GM19438 (cell line): ENCODE results near the gene SHISA2.

Source experiments
- ATAC-seq: cut with Tn5 transposase; IDR thresholded peaks from one replicate; pipeline ENCODE4 v1.9.1; 2021; ENCODE audit warnings: low read depth; ENCODE audit not compliant: unreplicated experiment

The SHISA2 gene

DNA sequence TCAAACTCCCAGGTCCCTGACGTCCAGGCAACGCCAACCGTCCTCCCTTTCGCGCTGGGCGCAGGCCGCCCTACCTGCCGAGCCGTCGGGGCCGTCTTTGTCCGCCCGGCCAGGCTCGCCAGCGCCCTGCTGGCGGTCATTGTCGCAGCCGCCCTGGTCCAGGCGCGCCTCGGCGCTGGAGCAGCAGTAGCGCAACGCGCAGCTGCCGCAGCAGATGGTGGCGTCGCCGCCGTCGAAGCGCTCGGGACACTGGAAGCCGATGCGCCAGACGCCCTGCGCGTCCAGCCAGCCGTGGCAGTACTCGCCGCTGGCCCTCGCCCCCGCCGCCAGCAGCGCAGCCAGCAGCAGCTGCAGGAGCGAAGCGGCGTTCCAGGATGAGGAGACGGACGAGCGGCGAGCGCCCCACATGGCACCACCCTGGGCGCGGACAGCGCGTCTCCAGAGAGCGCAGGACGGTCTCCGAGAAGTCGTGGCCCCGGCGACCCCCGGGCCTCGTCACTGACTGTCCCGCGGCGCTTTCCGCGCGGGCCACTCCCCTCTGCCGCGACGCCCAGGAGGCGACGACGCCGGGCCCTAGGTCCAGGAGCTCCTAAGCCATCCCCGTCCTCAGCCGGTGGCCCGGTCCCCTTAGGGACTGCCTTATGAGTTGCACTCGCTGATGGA, 1.1 kb downstream of the SHISA2 start:
- ATAC-seq, result no peak

DNA sequence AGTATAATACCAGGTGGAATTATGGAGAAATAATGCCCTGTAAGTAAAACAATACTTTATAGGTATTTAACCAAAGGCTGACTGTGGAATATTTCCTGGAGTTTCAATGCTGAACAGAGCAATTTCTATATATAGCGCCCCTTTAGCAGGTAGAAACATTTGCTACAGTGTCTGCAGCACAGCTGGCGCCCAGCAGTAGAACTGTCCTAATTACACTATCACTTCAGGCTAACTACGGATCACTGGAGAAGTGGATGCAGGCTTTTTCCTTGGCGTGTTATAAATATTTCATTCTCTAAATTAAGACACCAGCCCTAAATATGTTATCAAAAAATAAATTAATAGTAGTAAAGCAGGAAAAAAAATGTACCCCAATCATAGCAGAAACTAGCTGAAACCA, 3.1 kb downstream of the SHISA2 start:
- no peak for ATAC-seq

DNA sequence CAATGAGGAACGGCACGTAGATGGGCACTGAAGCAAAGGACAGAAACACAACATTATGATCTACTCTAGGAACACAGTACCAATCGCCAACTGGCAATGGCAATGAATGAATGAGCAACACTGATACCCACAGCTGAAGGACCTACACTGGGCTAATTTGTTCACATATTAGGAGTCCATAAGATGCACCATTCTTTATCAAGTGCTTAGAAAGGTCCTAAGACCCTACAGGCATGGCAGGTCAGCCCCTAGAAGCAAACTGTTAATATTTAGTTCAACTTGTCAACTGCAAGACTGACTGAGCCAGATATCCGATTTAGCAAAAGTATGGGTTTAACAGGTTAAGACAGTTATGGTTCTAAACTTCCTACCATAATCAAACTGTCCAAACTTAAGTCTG, 4.8 kb downstream of the SHISA2 start:
- ATAC-seq, result no peak

GRCh38 chr13:26046639-26047038, 5.2 kb downstream of the SHISA2 start:
- ATAC-seq, result no peak

DNA sequence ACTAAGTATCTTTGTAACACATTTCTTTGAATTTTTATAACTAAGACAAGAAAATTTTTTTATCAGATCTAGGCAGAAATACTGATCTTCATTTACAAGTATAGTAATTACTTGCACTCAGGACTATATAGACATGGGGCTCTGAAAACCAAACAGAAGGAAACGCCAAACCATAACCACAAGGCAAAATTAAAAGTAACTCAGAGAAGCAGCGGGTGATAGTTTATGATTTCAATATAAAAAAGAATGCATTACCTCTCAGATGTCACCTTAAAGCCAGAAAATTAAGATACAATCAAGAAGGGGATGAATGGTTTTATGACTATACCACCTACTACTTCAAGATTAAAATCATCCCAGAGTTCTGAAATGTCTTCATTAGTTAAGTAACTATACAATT, 6.7 kb downstream of the SHISA2 start:
- no peak for ATAC-seq

DNA sequence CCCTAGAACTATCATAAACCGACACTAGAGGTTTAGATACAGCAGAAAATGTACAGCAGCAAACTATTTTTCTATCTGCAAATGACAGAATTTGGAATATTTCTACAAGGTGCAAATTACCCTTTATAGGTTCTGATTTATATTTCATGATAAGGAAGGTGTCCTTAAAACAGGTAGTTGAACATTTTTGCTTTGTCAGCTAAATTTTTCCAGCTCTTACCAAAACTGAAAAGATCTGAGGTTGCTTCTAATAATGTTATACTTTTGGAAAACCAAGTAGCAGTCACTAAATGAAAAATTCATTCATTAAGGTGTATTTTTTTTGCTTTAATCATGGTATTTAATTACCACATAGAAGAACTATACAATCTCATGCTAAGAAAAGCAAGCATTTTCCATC, 9.0 kb downstream of the SHISA2 start:
- no peak for ATAC-seq

DNA sequence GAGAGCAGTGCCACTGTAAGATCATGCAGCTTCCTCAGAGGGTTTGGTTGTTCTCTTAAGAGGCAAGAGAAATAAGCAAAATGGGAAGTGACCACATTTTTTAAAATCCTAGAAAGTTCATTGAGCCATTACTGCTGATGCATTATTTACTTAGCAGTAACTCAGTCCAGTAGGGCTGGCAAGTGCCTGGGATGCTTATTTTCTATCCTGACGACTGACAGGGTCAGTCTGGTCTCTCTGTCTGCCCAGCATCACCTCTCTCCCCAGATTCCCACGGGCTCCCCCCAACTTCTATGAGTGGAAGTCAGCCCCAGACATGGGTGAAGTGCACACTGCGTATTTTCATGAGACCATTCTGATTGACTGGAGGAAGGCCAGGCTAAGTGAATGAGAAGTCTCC, 10.4 kb downstream of the SHISA2 start:
- no peak for ATAC-seq

- ATAC-seq, result no peak
These were observed 12.8 kb downstream of the SHISA2 start for GRCh38 chr13:26038931-26039475.

GRCh38 chr13:26037302-26037701, 14.5 kb downstream of the SHISA2 start:
- ATAC-seq, result no peak

- ATAC-seq, result no peak
These were observed 15.4 kb downstream of the SHISA2 start for GRCh38 chr13:26036383-26036782.

GRCh38 chr13:26034018-26034417, 17.8 kb downstream of the SHISA2 start:
- no peak for ATAC-seq

DNA sequence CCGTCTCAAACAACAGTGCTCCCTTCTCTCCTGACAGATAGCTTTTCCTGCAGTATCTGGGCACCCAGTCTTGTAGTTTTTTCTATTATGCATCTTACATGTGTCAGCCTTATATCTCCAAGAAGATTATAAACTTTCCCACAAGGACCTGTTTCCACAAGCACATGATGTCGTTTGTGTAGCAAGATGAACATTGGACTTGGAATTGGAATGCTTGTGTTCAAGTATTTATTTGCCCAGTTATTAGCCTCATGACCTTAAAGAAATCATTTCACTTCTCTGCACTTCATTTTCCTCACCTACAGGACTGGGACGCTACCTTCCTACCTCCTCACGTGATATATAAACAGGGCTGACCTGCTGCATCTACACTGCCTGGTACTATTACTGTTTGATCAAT, 21.5 kb downstream of the SHISA2 start:
- no peak for ATAC-seq

DNA sequence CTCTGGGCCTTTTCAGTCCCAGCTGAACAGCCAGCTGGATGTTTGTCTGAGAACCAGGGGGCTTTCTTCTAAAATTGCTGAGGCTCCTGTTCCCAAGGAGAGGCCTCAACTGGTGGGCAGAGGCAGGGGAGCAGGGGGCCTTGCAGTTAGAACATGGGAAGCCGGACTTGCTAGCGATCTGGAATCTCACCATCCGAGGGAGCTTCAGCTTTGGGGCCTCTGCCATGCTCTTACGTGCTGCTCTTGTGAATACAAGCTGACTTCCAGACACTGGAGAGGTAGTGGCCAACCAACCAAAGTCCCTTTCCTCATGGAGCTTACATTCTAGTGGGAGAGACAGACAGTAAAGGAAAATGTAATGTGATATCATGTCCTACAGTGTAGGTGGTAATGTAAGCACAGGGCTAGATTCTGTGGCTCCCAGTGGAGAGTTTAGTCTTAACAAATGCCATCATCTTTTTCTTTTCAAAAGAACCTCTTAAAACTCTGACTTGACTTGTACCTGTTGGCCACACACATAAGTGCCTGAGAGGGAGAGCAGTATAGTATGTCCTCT, 22.2 kb downstream of the SHISA2 start:
- no peak for ATAC-seq

GRCh38 chr13:26026211-26026610, 25.6 kb downstream of the SHISA2 start:
- ATAC-seq, result no peak

DNA sequence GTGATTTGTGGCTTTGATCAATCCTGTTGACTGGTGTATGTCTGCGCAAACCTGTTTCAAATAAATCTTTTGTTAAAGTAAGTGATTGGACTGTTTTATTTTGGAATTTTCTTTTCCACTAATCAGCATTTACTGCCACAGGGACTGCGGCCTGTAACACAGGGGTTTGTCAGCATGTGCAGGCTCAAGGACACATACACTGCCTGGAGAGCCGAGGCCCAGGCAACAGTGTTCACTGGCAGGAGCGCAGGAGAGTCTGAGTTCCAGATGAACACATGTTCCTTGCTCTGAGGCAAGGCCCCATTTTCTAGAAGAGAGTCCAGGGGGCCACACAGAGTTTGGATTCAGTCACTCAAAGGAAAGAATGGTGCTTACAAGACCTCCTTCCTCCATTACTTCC, 26.0 kb downstream of the SHISA2 start:
- no peak for ATAC-seq

- no peak for ATAC-seq
These were observed 26.6 kb downstream of the SHISA2 start for GRCh38 chr13:26025196-26025595.

- no peak for ATAC-seq
These were observed 27.3 kb downstream of the SHISA2 start for GRCh38 chr13:26024558-26024957.

- ATAC-seq, result no peak
These were observed 29.1 kb downstream of the SHISA2 start for GRCh38 chr13:26022538-26023292.

DNA sequence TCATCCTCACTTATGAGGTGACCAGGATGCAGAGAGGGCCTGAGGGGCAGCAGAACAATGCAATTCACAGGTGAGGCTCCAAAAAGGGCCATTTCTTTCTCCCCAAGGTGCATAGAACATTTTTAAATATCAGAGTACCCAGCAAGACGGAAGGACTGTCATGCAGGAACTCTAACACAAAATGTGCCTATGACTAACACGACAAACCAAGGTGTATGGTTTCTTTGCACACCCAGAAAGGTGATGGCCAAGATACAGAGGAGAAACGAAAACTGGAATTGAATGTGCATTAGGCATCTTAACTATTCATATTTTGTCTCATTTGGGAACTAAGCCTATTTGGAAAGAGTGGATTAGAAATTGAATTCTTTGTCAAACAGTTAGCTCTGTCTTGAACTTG, 29.9 kb downstream of the SHISA2 start:
- ATAC-seq, result no peak

GRCh38 chr13:26021516-26021915, 30.3 kb downstream of the SHISA2 start:
- no peak for ATAC-seq

GRCh38 chr13:26020891-26021290, 30.9 kb downstream of the SHISA2 start:
- ATAC-seq, result no peak
